Measurements from ENCODE around the gene DNAJB7. TPM values are rescaled to one million over a fixed set of nuclear protein-coding genes. Genes with fewer than 3 reads are reported as not detected.

DNAJB7 gene
- total and polyA plus RNA-seq, 2 donors (not counting 3 experiments of a cell fraction or from before 2014, with no cell fraction given): not detected

DNA sequence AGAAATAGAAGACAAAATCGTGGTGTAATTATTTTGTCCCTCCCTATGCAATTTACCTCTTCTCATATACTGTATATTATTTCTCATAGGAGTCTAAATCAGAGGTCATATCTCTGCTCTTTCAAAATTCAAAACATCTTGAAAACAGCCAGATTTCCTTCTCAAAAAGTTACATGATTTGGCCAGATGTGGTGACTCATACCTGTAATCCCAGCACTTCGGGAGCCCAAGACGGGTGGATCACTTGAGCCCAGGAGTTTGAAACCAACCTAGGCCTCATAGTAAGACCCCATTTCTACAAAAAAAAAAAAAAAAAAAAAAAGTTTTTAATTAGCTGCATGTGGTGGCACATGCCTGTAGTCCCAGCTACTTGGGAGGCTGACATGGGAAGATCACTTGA, 29.0 kb upstream of the DNAJB7 start:
- Histone ChIP-seq H3K27ac (ENCODE audit: insufficient read depth, low read depth, low read length) (no peak overlapping the region), H3K36me3 (ENCODE audit: control insufficient read depth in 2 of 2, extremely low read depth in 1 of 2, insufficient read depth in 2 of 2, low read length in 2 of 2) (peaks cover 0 to 6% of the 10 kb centered on the region in 2 experiments), H3K9me3 (replicated peaks; ENCODE audit: control insufficient read depth, insufficient read depth, low read length) (no peaks in the 10 kb centered on the region), H3K4me2 (ENCODE audit: insufficient read depth, low read length) (no peak overlapping the region), H3K4me1 (ENCODE audit: control insufficient read depth, extremely low read depth, insufficient read depth, low read length) (no peaks in the 10 kb centered on the region), H2AFZ (ENCODE audit: low read depth, low read length) (no peak overlapping the region), H3K79me2 (ENCODE audit: control insufficient read depth, insufficient read depth, low read length) (no peaks in the 10 kb centered on the region), H3K27me3 (ENCODE audit: control insufficient read depth in 2 of 2, insufficient read depth in 2 of 2, low read length in 2 of 2) (no peaks in the 10 kb centered on the region), H3K4me3 (replicated peaks in 1 of 3; ENCODE audit: insufficient read depth in 1 of 3, low read depth in 1 of 3, low read length in 3 of 3) (no peak overlapping the region), H3K9me1 (replicated peaks; ENCODE audit: control insufficient read depth, extremely low read depth, insufficient read depth, low read length) (no peaks in the 10 kb centered on the region), H4K20me1 (replicated peaks; ENCODE audit: control insufficient read depth, extremely low read depth, insufficient read depth, low read length) (no peaks in the 10 kb centered on the region), H3K9ac (replicated peaks; ENCODE audit: extremely low read depth, insufficient read depth, low read length) (no peak overlapping the region)
- dilution Hi-C loops (cut with MboI; ENCODE audit: extremely low pct_ligation_motif_present, low sequenced_read_pairs) (no loop called here), intact Hi-C loops (cut with micrococcal nuclease) (no loop called here)
- CTCF ChIA-PET: interaction anchor here (0.7 kb wide), 1 partner anchor 19 kb away, joined by 3 read pairs; no protein-coding TSS in a partner anchor
- BruUV-seq (replicated peaks): no TSS peak
- no peak for DNase-seq (ENCODE audit: low read depth, low spot score)
- no peak for TF ChIP-seq MYC (IDR thresholded peaks at IDR 0.05; ENCODE audit: low read depth, low read length)
- no peak for TF ChIP-seq POLR2AphosphoS5 (IDR thresholded peaks at IDR 0.05; ENCODE audit: insufficient read depth, low read depth, low read length)
- TF ChIP-seq POLR2A (IDR thresholded peaks at IDR 0.05; ENCODE audit: low read depth, low read length): no peak
- TF ChIP-seq, protein P1, sequence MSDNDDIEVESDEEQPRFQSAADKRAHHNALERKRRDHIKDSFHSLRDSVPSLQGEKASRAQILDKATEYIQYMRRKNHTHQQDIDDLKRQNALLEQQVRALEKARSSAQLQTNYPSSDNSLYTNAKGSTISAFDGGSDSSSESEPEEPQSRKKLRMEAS (IDR thresholded peaks at IDR 0.05; ENCODE audit: insufficient read depth, insufficient read length): no peak
- TF ChIP-seq GATA2 (IDR thresholded peaks at IDR 0.05; ENCODE audit: insufficient read depth, insufficient read length, low read depth, low read length): no peak
- TF ChIP-seq, protein P2, sequence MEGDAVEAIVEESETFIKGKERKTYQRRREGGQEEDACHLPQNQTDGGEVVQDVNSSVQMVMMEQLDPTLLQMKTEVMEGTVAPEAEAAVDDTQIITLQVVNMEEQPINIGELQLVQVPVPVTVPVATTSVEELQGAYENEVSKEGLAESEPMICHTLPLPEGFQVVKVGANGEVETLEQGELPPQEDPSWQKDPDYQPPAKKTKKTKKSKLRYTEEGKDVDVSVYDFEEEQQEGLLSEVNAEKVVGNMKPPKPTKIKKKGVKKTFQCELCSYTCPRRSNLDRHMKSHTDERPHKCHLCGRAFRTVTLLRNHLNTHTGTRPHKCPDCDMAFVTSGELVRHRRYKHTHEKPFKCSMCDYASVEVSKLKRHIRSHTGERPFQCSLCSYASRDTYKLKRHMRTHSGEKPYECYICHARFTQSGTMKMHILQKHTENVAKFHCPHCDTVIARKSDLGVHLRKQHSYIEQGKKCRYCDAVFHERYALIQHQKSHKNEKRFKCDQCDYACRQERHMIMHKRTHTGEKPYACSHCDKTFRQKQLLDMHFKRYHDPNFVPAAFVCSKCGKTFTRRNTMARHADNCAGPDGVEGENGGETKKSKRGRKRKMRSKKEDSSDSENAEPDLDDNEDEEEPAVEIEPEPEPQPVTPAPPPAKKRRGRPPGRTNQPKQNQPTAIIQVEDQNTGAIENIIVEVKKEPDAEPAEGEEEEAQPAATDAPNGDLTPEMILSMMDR (IDR thresholded peaks at IDR 0.05; ENCODE audit: extremely low read depth in 1 of 2, insufficient read depth in 1 of 2, low read depth in 1 of 2, low read length in 2 of 2): no peak
- TF ChIP-seq JUN (IDR thresholded peaks at IDR 0.05; ENCODE audit: borderline replicate concordance, insufficient read depth, insufficient read length, low read depth): no peak
- TF ChIP-seq FOS (IDR thresholded peaks at IDR 0.05; ENCODE audit: borderline replicate concordance, insufficient read depth, low read length): no peak
- TF ChIP-seq EZH2 (IDR thresholded peaks at IDR 0.05; ENCODE audit: borderline replicate concordance, low read depth, low read length, severe bottlenecking): no peak
- POLR2A ChIA-PET: no interaction called here
- no peak for FAIRE-seq
